ENCODE data around the gene ARHGAP6.

DNA sequence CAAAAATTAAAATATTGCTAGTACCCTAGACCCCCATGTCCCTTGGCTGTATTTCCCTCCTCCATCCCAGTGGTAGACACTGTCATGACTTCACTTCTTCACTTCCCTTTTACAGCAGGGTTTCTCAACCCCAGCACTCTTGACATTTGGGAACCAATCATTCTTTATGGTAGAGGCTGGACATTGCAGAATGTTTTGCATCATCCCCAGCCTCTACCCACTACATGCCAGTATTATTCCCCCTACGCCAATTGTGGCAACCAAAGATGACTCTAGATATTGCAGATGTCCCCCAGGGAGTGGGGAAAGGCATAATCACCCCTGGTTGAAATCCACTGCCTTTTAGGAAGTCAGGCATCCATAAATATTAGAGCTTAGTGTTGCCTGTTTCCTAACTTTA, 233.9 kb downstream of the ARHGAP6 start:
- TF ChIP-seq POLR2A (IDR thresholded peaks at IDR 0.05) (no peak), EP300 (IDR thresholded peaks at IDR 0.05) (no peak)

Data from ovary (tissue), 1 donor.